ENCODE measurements around the gene COL17A1. TPM values are rescaled to one million over a fixed set of nuclear protein-coding genes. Genes with fewer than 3 reads are reported as not detected.

Gene COL17A1
- total and polyA plus RNA-seq, 2 experiments from 2014 or later, result 1.1 to 1.3 TPM

- Histone ChIP-seq H4K20me1 (replicated peaks; ENCODE audit: insufficient read depth) (no peaks in the 10 kb centered on the region), H3K4me3 (no peak overlapping the region), H3K4me1 (ENCODE audit: insufficient read depth) (no peaks in the 10 kb centered on the region), H3K27me3 (ENCODE audit: insufficient read depth) (no peaks in the 10 kb centered on the region), H3K36me3 (ENCODE audit: insufficient read depth) (no peaks in the 10 kb centered on the region), H3K4me2 (no peak overlapping the region), H3K79me2 (replicated peaks; ENCODE audit: insufficient read depth) (no peaks in the 10 kb centered on the region), H2AFZ (0 out of 2 replicates have a peak overlapping the region, but pooled peaks have one; percentile 41), H3K9me2 (ENCODE audit: insufficient read depth) (no peaks in the 10 kb centered on the region), H3K27ac (ENCODE audit: low read depth) (no peak overlapping the region), H3F3A (replicated peaks; ENCODE audit: low read depth) (no peaks in the 10 kb centered on the region)
- Mint-ChIP-seq H3K4me3 (no peak overlapping the region), H3K9me3 (no peaks in the 10 kb centered on the region), H3K27ac (no peak overlapping the region), H3K36me3 (ENCODE audit: low read depth) (no peaks in the 10 kb centered on the region), H3K4me1 (no peaks in the 10 kb centered on the region), H3K27me3 (ENCODE audit: insufficient read depth, low read depth, poor library complexity) (no peaks in the 10 kb centered on the region)
- DNase-seq (ENCODE audit: low spot score) (no peak), ATAC-seq (no peak)
- no peak for TF ChIP-seq EZH2phosphoT487 (IDR thresholded peaks at IDR 0.05; ENCODE audit: unreplicated experiment)
- TF ChIP-seq, protein P1, sequence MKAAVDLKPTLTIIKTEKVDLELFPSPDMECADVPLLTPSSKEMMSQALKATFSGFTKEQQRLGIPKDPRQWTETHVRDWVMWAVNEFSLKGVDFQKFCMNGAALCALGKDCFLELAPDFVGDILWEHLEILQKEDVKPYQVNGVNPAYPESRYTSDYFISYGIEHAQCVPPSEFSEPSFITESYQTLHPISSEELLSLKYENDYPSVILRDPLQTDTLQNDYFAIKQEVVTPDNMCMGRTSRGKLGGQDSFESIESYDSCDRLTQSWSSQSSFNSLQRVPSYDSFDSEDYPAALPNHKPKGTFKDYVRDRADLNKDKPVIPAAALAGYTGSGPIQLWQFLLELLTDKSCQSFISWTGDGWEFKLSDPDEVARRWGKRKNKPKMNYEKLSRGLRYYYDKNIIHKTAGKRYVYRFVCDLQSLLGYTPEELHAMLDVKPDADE (IDR thresholded peaks at IDR 0.05), result no peak
- TF ChIP-seq, protein P2, sequence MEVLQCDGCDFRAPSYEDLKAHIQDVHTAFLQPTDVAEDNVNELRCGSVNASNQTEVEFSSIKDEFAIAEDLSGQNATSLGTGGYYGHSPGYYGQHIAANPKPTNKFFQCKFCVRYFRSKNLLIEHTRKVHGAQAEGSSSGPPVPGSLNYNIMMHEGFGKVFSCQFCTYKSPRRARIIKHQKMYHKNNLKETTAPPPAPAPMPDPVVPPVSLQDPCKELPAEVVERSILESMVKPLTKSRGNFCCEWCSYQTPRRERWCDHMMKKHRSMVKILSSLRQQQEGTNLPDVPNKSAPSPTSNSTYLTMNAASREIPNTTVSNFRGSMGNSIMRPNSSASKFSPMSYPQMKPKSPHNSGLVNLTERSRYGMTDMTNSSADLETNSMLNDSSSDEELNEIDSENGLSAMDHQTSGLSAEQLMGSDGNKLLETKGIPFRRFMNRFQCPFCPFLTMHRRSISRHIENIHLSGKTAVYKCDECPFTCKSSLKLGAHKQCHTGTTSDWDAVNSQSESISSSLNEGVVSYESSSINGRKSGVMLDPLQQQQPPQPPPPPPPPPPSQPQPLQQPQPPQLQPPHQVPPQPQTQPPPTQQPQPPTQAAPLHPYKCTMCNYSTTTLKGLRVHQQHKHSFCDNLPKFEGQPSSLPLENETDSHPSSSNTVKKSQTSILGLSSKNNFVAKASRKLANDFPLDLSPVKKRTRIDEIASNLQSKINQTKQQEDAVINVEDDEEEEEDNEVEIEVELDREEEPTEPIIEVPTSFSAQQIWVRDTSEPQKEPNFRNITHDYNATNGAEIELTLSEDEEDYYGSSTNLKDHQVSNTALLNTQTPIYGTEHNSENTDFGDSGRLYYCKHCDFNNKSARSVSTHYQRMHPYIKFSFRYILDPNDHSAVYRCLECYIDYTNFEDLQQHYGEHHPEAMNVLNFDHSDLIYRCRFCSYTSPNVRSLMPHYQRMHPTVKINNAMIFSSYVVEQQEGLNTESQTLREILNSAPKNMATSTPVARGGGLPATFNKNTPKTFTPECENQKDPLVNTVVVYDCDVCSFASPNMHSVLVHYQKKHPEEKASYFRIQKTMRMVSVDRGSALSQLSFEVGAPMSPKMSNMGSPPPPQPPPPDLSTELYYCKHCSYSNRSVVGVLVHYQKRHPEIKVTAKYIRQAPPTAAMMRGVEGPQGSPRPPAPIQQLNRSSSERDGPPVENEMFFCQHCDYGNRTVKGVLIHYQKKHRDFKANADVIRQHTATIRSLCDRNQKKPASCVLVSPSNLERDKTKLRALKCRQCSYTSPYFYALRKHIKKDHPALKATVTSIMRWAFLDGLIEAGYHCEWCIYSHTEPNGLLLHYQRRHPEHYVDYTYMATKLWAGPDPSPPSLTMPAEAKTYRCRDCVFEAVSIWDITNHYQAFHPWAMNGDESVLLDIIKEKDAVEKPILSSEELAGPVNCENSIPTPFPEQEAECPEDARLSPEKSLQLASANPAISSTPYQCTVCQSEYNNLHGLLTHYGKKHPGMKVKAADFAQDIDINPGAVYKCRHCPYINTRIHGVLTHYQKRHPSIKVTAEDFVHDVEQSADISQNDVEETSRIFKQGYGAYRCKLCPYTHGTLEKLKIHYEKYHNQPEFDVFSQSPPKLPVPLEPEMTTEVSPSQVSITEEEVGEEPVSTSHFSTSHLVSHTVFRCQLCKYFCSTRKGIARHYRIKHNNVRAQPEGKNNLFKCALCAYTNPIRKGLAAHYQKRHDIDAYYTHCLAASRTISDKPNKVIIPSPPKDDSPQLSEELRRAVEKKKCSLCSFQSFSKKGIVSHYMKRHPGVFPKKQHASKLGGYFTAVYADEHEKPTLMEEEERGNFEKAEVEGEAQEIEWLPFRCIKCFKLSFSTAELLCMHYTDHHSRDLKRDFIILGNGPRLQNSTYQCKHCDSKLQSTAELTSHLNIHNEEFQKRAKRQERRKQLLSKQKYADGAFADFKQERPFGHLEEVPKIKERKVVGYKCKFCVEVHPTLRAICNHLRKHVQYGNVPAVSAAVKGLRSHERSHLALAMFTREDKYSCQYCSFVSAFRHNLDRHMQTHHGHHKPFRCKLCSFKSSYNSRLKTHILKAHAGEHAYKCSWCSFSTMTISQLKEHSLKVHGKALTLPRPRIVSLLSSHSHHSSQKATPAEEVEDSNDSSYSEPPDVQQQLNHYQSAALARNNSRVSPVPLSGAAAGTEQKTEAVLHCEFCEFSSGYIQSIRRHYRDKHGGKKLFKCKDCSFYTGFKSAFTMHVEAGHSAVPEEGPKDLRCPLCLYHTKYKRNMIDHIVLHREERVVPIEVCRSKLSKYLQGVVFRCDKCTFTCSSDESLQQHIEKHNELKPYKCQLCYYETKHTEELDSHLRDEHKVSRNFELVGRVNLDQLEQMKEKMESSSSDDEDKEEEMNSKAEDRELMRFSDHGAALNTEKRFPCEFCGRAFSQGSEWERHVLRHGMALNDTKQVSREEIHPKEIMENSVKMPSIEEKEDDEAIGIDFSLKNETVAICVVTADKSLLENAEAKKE (CRISPR knock-in tag; IDR thresholded peaks at IDR 0.05), result no peak
- no peak for TF ChIP-seq CTCF (conservative IDR thresholded peaks at IDR 0.05; ENCODE audit: low read depth in 2 of 2)
- TF ChIP-seq ZNF114 (CRISPR knock-in tag; IDR thresholded peaks at IDR 0.05), result no peak
- TF ChIP-seq EZH2 (IDR thresholded peaks at IDR 0.05; ENCODE audit: low read depth, unreplicated experiment), result no peak
- no peak for TF ChIP-seq REST (IDR thresholded peaks at IDR 0.05; ENCODE audit: unreplicated experiment)
- no peak for TF ChIP-seq STAT1 (IDR thresholded peaks at IDR 0.05; ENCODE audit: unreplicated experiment)
- TF ChIP-seq JUNB (IDR thresholded peaks at IDR 0.05; ENCODE audit: unreplicated experiment), result no peak
- TF ChIP-seq POLR2AphosphoS5 (IDR thresholded peaks at IDR 0.05; ENCODE audit: low read depth), result no peak
- no peak for TF ChIP-seq CREB1 (CRISPR knock-in tag; IDR thresholded peaks at IDR 0.05; ENCODE audit: low read depth)
- TF ChIP-seq NANOG (IDR thresholded peaks at IDR 0.05; ENCODE audit: borderline replicate concordance), result no peak
- TF ChIP-seq ZNF331 (CRISPR knock-in tag; IDR thresholded peaks at IDR 0.05; ENCODE audit: low read depth), result no peak
Measured at GRCh38 chr10:104113376-104113956, 27.8 kb upstream of the COL17A1 start.
